Stomach (tissue), 4 donors: Measurements from ENCODE around the gene GPR34.

Experiments
- EP300 ChIP-seq: sonication (generic); formaldehyde crosslinking; IDR thresholded peaks from one replicate; pipeline ENCODE4 v1.6.1; 2017; ENCODE audit warnings: antibody characterized with exemption
- POLR2AphosphoS5 ChIP-seq, 3 donors: sonication (generic); formaldehyde crosslinking; IDR thresholded peaks; one replicate each; pipeline ENCODE4 v1.6.1; 2016; ENCODE audit warnings: antibody characterized with exemption in 3 of 3
- TF ChIP-seq, protein P1 (sequence below), 7 experiments: fragments of 450-650 bp in 4 of 7; fragments of 200-600 bp in 3 of 7; sonication (generic) in 3 of 7; IDR thresholded peaks; one replicate each; pipeline ENCODE4 v1.5.1; 2016 to 2019; ENCODE audit warnings: antibody characterized with exemption in 7 of 7, control low read depth in 2 of 7, mild to moderate bottlenecking in 1 of 7

DNA sequence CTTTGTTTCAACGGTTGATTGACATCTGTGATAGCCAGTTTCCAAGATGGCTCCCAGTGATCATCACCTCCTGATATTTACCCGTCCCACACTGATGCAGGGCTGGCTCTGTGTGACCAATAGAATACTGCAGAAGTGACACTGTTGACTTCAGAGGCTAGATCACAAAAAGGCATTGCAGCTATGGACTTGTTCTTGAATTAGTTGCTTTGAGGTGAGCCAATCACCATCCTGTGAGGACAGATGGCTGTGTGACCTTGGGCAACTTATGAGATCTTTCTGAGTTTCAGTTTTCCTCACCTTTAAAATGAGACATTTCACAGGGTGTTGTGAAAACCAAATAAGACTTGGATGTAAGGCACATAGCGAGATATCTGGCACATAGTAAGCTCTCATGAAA, 33.4 kb downstream of the GPR34 start:
- TF ChIP-seq POLR2AphosphoS5 (IDR thresholded peaks at IDR 0.05) (no peak), EP300 (no peak)
- TF ChIP-seq, protein P1, sequence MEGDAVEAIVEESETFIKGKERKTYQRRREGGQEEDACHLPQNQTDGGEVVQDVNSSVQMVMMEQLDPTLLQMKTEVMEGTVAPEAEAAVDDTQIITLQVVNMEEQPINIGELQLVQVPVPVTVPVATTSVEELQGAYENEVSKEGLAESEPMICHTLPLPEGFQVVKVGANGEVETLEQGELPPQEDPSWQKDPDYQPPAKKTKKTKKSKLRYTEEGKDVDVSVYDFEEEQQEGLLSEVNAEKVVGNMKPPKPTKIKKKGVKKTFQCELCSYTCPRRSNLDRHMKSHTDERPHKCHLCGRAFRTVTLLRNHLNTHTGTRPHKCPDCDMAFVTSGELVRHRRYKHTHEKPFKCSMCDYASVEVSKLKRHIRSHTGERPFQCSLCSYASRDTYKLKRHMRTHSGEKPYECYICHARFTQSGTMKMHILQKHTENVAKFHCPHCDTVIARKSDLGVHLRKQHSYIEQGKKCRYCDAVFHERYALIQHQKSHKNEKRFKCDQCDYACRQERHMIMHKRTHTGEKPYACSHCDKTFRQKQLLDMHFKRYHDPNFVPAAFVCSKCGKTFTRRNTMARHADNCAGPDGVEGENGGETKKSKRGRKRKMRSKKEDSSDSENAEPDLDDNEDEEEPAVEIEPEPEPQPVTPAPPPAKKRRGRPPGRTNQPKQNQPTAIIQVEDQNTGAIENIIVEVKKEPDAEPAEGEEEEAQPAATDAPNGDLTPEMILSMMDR (IDR thresholded peaks at IDR 0.05), result no peak
